KOPT-K1 (cell line): ENCODE results near the gene CAMTA1.

Experiments used
- H3K27ac ChIP-seq: fragments of 200-600 bp; sonication (generic); 2 replicates; pipeline ENCODE4 v1.5.1; 2016; ENCODE audit warnings: antibody characterized with exemption, mild to moderate bottlenecking, low read depth, low read length; ENCODE audit not compliant: poor library complexity, severe bottlenecking
- H3K36me3 ChIP-seq: fragments of 200-600 bp; sonication (generic); 2 replicates; pipeline ENCODE4 v1.5.1; 2017; ENCODE audit warnings: antibody characterized with exemption, mild to moderate bottlenecking, low read length, moderate library complexity; ENCODE audit not compliant: insufficient read depth
- H3K9me3 ChIP-seq: fragments of 200-600 bp; sonication (generic); 2 replicates; pipeline ENCODE4 v1.5.1; 2017; ENCODE audit warnings: antibody characterized with exemption, low read length, mild to moderate bottlenecking; ENCODE audit not compliant: insufficient read depth, poor library complexity, severe bottlenecking

The CAMTA1 gene

GRCh38 chr1:7470904-7471638 is 685.8 kb downstream of the CAMTA1 start:
- no peaks in the 10 kb centered on the region for H3K9me3 ChIP-seq
- no peak overlapping the region for H3K27ac ChIP-seq
- H3K36me3 ChIP-seq: no peaks in the 10 kb centered on the region

GRCh38 chr1:7471836-7472235 is 686.6 kb downstream of the CAMTA1 start:
- Histone ChIP-seq H3K36me3 (no peaks in the 10 kb centered on the region), H3K9me3 (no peaks in the 10 kb centered on the region), H3K27ac (no peak overlapping the region)

GRCh38 chr1:7473223-7474142 is 688.2 kb downstream of the CAMTA1 start:
- H3K27ac ChIP-seq: no peak overlapping the region
- no peaks in the 10 kb centered on the region for H3K9me3 ChIP-seq
- no peaks in the 10 kb centered on the region for H3K36me3 ChIP-seq

GRCh38 chr1:7474143-7474490 is 688.9 kb downstream of the CAMTA1 start:
- H3K36me3 ChIP-seq: no peaks in the 10 kb centered on the region
- no peaks in the 10 kb centered on the region for H3K9me3 ChIP-seq
- H3K27ac ChIP-seq: no peak overlapping the region

GRCh38 chr1:7474786-7475502 is 689.7 kb downstream of the CAMTA1 start:
- no peaks in the 10 kb centered on the region for H3K36me3 ChIP-seq
- H3K9me3 ChIP-seq: no peaks in the 10 kb centered on the region
- no peak overlapping the region for H3K27ac ChIP-seq

- H3K27ac ChIP-seq: no peak overlapping the region
- no peaks in the 10 kb centered on the region for H3K9me3 ChIP-seq
- no peaks in the 10 kb centered on the region for H3K36me3 ChIP-seq
Measured at GRCh38 chr1:7475691-7476090, 690.4 kb downstream of the CAMTA1 start.

GRCh38 chr1:7476402-7476801 is 691.1 kb downstream of the CAMTA1 start:
- no peak overlapping the region for H3K27ac ChIP-seq
- no peaks in the 10 kb centered on the region for H3K9me3 ChIP-seq
- H3K36me3 ChIP-seq: no peaks in the 10 kb centered on the region

GRCh38 chr1:7476861-7477547 is 691.8 kb downstream of the CAMTA1 start:
- Histone ChIP-seq H3K27ac (no peak overlapping the region), H3K36me3 (no peaks in the 10 kb centered on the region), H3K9me3 (no peaks in the 10 kb centered on the region)

GRCh38 chr1:7477593-7477992 is 692.3 kb downstream of the CAMTA1 start:
- Histone ChIP-seq H3K9me3 (no peaks in the 10 kb centered on the region), H3K36me3 (no peaks in the 10 kb centered on the region), H3K27ac (no peak overlapping the region)

- no peaks in the 10 kb centered on the region for H3K9me3 ChIP-seq
- H3K27ac ChIP-seq: no peak overlapping the region
- H3K36me3 ChIP-seq: no peaks in the 10 kb centered on the region
Measured at GRCh38 chr1:7478142-7478790, 693.0 kb downstream of the CAMTA1 start.

GRCh38 chr1:7478809-7479499 is 693.7 kb downstream of the CAMTA1 start:
- Histone ChIP-seq H3K27ac (no peak overlapping the region), H3K9me3 (no peaks in the 10 kb centered on the region), H3K36me3 (no peaks in the 10 kb centered on the region)

- no peaks in the 10 kb centered on the region for H3K36me3 ChIP-seq
- no peak overlapping the region for H3K27ac ChIP-seq
- H3K9me3 ChIP-seq: no peaks in the 10 kb centered on the region
Measured at GRCh38 chr1:7479571-7479970, 694.3 kb downstream of the CAMTA1 start.

- no peaks in the 10 kb centered on the region for H3K36me3 ChIP-seq
- no peak overlapping the region for H3K27ac ChIP-seq
- no peaks in the 10 kb centered on the region for H3K9me3 ChIP-seq
Measured at GRCh38 chr1:7481194-7481593, 695.9 kb downstream of the CAMTA1 start.

GRCh38 chr1:7482077-7482476 is 696.8 kb downstream of the CAMTA1 start:
- Histone ChIP-seq H3K9me3 (no peaks in the 10 kb centered on the region), H3K36me3 (no peaks in the 10 kb centered on the region), H3K27ac (no peak overlapping the region)
